NAMALWA (cell line): Measurements from ENCODE around the gene SAMD4A.
A peak's percentile ranks its signal among the peaks of the same experiment; 100 is the strongest.

Experiments used
- DNase-seq: peaks from one replicate; pipeline ENCODE4 v3.0.0-alpha.2; 2015; ENCODE audit warnings: low spot score

The SAMD4A gene, protein sequence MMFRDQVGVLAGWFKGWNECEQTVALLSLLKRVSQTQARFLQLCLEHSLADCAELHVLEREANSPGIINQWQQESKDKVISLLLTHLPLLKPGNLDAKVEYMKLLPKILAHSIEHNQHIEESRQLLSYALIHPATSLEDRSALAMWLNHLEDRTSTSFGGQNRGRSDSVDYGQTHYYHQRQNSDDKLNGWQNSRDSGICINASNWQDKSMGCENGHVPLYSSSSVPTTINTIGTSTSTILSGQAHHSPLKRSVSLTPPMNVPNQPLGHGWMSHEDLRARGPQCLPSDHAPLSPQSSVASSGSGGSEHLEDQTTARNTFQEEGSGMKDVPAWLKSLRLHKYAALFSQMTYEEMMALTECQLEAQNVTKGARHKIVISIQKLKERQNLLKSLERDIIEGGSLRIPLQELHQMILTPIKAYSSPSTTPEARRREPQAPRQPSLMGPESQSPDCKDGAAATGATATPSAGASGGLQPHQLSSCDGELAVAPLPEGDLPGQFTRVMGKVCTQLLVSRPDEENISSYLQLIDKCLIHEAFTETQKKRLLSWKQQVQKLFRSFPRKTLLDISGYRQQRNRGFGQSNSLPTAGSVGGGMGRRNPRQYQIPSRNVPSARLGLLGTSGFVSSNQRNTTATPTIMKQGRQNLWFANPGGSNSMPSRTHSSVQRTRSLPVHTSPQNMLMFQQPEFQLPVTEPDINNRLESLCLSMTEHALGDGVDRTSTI

GRCh38 chr14:54566410-54567223, at the start of gene SAMD4A:
TSS of gene SAMD4A (plus strand) at chr14:54567128. CDS start at chr14:54567917, 789 bp downstream.
- peak; percentile 76 for DNase-seq

DNA sequence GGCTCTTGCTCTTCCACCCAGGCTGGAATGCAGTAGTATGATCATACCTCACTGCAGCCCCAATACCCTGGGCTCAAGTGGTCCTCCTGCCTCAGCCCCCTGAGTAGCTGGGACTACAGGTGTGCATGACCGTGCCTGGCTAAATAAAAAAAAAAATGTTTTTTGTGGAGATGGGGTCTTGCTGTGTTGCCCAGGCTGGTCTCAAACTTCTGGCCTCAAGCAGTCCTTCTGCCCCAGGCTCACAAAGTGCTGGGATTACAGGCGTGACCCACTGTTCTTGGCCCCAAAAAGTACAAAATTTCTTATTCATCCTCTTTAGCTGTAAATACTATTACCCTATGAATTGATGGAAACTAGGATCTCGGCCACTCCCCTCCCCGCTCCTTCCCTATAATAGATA, 42.5 kb upstream of the SAMD4A start:
- DNase-seq = no peak

- no peak for DNase-seq
Observed at GRCh38 chr14:54528973-54529372, 38.0 kb upstream of the SAMD4A start.

- DNase-seq = no peak
Observed at GRCh38 chr14:54529811-54530210, 37.1 kb upstream of the SAMD4A start.

DNA sequence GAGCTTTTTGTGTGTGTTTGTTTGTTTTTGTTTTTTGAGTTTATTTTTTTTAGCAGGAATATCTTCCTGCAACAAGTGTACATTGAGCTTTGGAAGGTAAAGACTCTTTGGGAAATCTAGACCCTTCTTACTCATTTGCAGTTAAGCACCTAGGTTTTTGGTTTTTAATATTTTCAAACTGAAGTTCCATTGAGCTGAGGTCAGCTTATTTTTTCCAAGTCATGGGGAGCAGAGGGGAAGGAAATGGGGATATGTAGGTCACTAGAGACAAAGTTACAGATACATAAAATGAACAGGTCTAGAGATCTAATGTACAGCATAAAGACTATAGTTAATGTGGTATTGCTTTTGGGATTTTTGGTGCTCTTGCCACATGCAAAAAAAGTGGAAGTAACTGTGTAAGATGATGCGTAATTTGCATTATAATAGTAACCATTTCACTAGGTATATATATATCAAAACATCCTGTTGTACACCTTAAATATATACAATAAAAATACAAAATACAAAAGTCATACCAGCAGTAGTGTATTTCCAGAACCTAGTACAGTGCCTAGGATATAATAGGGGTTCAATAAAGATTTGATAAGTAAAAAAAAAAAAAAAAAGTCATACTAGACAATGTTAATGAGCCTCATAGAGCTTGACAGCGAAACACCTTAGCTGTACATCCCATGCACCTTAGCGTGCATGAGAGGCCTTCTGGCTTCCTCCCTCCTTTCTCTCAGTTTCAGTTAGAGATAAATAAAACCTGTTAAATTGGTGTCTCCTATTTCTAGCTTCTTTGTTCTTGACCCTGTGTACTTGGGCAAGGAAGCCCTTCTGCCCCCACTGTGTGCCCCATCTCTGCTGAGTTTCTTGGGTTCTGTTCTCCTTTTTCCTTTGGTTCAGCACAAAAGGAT, 34.6 kb upstream of the SAMD4A start:
- DNase-seq = no peak

DNA sequence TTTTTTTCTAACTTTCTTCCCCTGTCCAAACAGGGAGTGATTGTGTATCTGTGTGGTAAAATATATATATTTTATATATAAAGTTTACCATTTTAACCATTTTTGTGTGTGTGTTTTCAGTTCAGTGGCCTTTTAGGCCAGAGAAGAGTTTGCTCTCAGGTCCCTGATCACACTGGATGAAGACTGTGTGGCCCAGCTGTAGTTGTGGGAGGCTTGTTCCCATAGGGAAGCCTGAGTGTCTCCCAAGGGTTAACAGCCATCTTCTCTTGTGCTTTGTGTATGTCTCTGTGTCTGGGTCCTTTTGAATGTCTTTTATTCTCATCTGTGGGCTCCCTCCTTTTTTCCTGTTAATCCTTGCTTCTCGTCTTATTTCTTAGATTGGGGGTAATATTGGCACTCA, 33.8 kb upstream of the SAMD4A start:
- no peak for DNase-seq

- no peak for DNase-seq
Observed at GRCh38 chr14:54535126-54535525, 31.8 kb upstream of the SAMD4A start.

- no peak for DNase-seq
Observed at GRCh38 chr14:54535646-54536045, 31.3 kb upstream of the SAMD4A start.

GRCh38 chr14:54537651-54538050, 29.3 kb upstream of the SAMD4A start:
- DNase-seq = no peak

- DNase-seq = no peak
Observed at GRCh38 chr14:54538055-54538454, 28.9 kb upstream of the SAMD4A start.

- DNase-seq = no peak
Observed at GRCh38 chr14:54547583-54547982, 19.3 kb upstream of the SAMD4A start.

- DNase-seq = no peak
Observed at GRCh38 chr14:54548491-54548890, 18.4 kb upstream of the SAMD4A start.

DNA sequence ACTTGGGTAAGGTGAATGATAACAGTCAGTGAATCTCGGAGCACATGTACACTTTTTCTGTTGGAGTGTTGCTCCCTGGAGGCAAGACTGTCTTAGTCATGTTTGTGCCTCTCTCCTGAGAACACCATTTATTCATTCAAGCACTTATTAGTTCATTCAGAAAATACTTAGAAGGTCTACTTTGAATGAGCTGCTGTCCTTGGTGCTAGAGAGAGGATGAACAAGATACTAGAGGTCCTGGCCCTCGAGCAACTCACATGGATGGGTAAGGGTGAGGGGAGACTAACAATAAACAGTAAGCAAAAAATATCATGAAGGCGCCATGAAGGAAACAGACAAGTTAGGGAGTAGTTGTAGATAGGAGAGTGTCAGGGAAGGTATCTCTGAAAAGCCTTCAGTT, 17.1 kb upstream of the SAMD4A start:
- DNase-seq = no peak

DNA sequence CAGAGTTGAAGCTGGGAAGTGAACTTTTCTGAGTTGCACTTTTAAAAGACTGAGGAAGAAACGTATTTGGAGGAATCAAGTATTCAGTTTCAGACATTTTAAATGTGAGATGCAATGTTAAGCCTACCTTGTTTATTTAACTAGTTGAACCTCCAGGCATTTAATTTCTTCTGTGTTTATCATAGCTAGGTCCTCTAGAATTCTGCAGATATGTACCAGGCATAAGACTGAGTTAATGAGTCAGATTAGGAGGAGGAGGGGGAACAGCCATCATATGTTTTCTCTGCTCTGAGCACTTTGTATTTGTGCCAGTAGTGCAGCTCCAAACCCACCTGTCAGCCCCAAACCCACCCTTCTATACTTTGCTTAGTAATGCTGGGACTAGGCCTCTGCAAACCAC, 16.4 kb upstream of the SAMD4A start:
- no peak for DNase-seq

- no peak for DNase-seq
Observed at GRCh38 chr14:54554401-54554800, 12.5 kb upstream of the SAMD4A start.

DNA sequence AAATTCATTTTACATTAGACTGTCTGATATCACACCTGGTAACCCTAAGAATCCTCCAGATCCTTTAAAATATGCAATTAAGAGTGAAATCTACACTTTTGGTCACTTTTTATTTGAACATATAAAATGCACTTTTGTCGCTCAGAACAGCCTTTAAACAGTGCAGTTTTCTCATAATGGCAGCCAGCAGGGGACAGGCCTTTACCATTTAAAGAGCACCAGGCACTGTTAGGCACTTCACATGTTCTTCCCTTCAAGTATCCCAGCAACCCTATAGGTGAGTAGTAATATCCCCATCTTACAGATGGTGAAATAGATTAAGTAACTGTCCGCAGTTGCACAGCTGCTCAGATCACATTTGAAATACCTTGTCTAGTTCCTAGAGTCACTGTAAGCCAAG, 11.3 kb upstream of the SAMD4A start:
- no peak for DNase-seq

- DNase-seq = no peak
Observed at GRCh38 chr14:54556535-54556934, 10.4 kb upstream of the SAMD4A start.

GRCh38 chr14:54562334-54562733, 4.6 kb upstream of the SAMD4A start:
- no peak for DNase-seq

DNA sequence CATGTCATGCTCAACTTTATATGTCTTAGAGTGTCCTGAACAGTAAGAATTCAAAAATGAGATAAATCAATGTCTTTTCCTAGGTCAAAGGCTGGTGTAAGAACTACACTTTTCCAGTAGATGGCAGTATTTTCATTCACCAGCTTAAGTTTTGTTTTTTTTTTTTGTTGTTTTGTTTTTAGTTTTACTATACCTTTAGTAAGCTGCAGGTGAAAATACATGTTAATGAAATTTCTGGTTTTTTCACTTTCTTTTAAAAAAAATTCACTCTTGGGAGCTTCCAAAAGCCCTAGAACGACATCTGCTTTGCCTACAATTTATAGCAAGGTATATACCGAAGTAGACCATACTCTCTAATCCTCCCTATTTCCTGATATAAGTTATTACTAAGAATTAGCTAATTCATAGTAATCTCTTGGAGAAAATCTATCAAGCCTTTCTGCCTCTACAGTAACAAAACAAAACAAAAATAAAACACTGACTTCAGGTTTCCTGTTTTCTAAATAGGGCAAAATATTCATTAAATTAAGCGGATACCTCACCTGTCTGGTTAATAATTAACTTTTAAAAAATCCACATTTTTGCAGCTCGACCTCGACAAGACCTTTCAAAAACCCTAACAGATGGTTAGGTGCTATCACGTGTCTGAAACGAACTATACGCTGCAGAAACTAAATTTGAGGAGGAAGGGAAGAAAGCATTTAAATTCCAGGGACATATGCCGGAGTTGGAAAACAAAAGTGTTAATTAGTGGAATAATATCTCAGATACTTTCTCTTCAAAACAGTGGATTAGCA, 2.7 kb upstream of the SAMD4A start:
- peak; percentile 53 for DNase-seq

DNA sequence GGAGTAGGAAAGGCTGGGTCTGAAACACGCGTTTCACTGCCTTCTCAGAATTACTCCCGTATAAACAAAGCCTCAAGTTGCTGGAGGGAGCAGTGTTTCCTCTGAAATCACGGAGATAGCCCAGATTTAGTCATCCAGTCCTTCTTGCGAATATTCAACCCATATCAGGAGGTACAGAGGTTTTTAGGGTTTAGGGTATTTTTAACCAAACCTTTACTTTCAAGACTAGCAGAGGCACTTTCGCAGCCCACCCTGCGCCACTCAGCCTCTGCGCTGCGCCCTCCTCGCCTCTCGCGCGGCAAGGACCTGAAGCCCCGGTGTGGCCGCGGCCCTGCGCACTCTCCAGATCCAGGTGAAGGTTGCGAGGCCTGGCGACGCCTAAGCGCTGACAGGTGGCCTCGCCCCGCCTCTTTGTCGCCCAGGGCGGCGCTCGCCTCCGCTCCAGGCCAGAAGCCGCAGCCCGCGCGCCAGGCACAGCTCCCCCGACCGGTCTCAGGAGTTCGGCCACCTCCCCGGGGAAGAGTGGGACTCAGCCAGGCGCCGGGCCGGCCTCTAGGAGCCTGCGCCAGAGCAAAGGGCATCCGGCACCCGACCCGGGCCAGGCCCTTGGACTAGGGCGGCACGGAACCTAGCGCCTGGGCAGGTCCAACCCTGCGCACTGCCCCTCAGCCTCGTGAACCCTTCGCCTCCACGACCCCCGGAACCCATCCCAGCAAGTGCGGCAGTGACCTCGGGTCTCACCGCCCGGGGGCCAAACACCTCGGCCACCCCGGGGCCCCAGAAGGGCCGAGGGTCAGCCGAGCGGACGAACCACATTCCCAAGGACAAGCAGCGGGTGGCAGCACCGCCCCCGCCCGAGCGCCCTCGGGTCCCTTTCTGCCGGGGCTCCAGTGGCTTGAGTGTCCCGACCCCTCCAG, 1.8 kb upstream of the SAMD4A start:
- no peak for DNase-seq
